Smooth muscle cell (in vitro differentiated cells): Measurements from ENCODE around the gene OR2V2. TPM values are rescaled to one million over a fixed set of nuclear protein-coding genes. Genes with fewer than 3 reads are reported as not detected.
"Not testable (repeated sequence)": the region's sequence is repeated elsewhere in the genome, so short reads cannot be mapped to it uniquely, and the experiment has no call there.

ENCODE experiments used
- DNase-seq: peaks from one replicate; lab custom pipeline; 2025; ENCODE audit not compliant: unreplicated experiment; lab: John Stamatoyannopoulos, UW
- H2AFZ ChIP-seq: fragments of 200-600 bp; sonication (generic); 2 replicates; pipeline ENCODE4 v1.6.0; 2016; ENCODE audit warnings: antibody characterized with exemption, low read depth, mild to moderate bottlenecking
- H3F3A ChIP-seq: fragments of 200-600 bp; sonication (generic); 2 replicates; pipeline ENCODE4 v1.6.0; 2017; ENCODE audit warnings: antibody characterized with exemption, low read depth
- H3K27ac ChIP-seq: fragments of 200-600 bp; sonication (generic); 2 replicates; pipeline ENCODE4 v1.5.1; 2016; ENCODE audit warnings: low read depth, mild to moderate bottlenecking
- H3K27me3 ChIP-seq: fragments of 200-600 bp; sonication (generic); 2 replicates; pipeline ENCODE4 v1.6.1; 2016; ENCODE audit warnings: low read depth, mild to moderate bottlenecking
- H3K36me3 ChIP-seq: fragments of 200-600 bp; sonication (generic); 2 replicates; pipeline ENCODE4 v1.5.1; 2016; ENCODE audit warnings: low read depth
- H3K4me1 ChIP-seq: fragments of 200-600 bp; sonication (generic); 2 replicates; pipeline ENCODE4 v1.5.1; 2016; ENCODE audit warnings: low read depth
- H3K4me2 ChIP-seq: fragments of 200-600 bp; sonication (generic); 2 replicates; pipeline ENCODE4 v1.6.0; 2016; ENCODE audit warnings: mild to moderate bottlenecking
- H3K4me3 ChIP-seq: fragments of 200-600 bp; sonication (generic); 2 replicates; pipeline ENCODE4 v1.5.1; 2016; ENCODE audit warnings: mild to moderate bottlenecking
- H3K79me2 ChIP-seq: fragments of 200-600 bp; sonication (generic); 2 replicates; pipeline ENCODE4 v1.6.0; 2016; ENCODE audit warnings: low read depth, mild to moderate bottlenecking
- H3K9ac ChIP-seq: fragments of 200-600 bp; sonication (generic); 2 replicates; pipeline ENCODE4 v1.6.0; 2016; ENCODE audit warnings: low read depth
- H3K9me3 ChIP-seq: fragments of 200-600 bp; sonication (generic); replicated peaks from 2 replicates; pipeline ENCODE4 v1.5.1; 2016; ENCODE audit warnings: low read depth
- H4K20me1 ChIP-seq: fragments of 200-600 bp; sonication (generic); 2 replicates; pipeline ENCODE4 v1.6.0; 2016; ENCODE audit warnings: low read depth
- CTCF ChIP-seq: fragments of 200-600 bp; sonication (generic); IDR thresholded peaks from 2 replicates; pipeline ENCODE4 v1.5.1; 2017; ENCODE audit warnings: borderline replicate concordance, mild to moderate bottlenecking, antibody characterized with exemption; ENCODE audit not compliant: insufficient read depth, poor library complexity, severe bottlenecking
- WGBS: methylation state at CpG from one replicate; pipeline ENCODE4 v1.1.7; 2016; ENCODE audit warnings: low lambda C conversion rate; 5-methylcytosine and 5-hydroxymethylcytosine counted together
- polyA plus RNA-seq: library from polyadenylated mRNA; unstranded; fragments of >200 nt; fragmentation: Nextera tagmentation; extraction: Ambion mirVana; gene quantifications from 2 replicates; pipeline ENCODE4 v1.2.1, GENCODE V29; 2016
- total RNA-seq: library from RNA; depleted of rRNA; stranded (reverse); fragments of >200 nt; gene quantifications from 2 replicates; pipeline ENCODE4 v1.2.3, GENCODE V29; 2014

The OR2V2 gene
- total and polyA plus RNA-seq, 2 experiments from 2014 or later = not detected

GRCh38 chr5:181109489-181110013, 37.8 kb upstream of the OR2V2 start:
- no peaks in the 10 kb centered on the region for H3F3A ChIP-seq
- H3K27ac ChIP-seq = no peak overlapping the region
- no peak for TF ChIP-seq CTCF
- no peak for DNase-seq
- no peaks in the 10 kb centered on the region for H3K9me3 ChIP-seq
- no peak overlapping the region for H2AFZ ChIP-seq
- H3K27me3 ChIP-seq = peaks cover 67% of the 10 kb centered on the region
- H3K4me2 ChIP-seq = no peak overlapping the region
- H3K4me3 ChIP-seq = no peak overlapping the region
- no peaks in the 10 kb centered on the region for H3K36me3 ChIP-seq
- no peak overlapping the region for H3K9ac ChIP-seq
- WGBS = 78% methylated on average over 9 of the region's 11 CpGs
- H3K4me1 ChIP-seq = no peaks in the 10 kb centered on the region
- H3K79me2 ChIP-seq = no peaks in the 10 kb centered on the region
- H4K20me1 ChIP-seq = no peaks in the 10 kb centered on the region

- WGBS = 91% methylated on average over 5 of the region's 5 CpGs
Measured at GRCh38 chr5:181111010-181111409, 36.4 kb upstream of the OR2V2 start.

GRCh38 chr5:181112476-181112875, 34.9 kb upstream of the OR2V2 start:
- H3K9me3 ChIP-seq = no peaks in the 10 kb centered on the region
- H3K9ac ChIP-seq = no peak overlapping the region
- H3F3A ChIP-seq = no peaks in the 10 kb centered on the region
- 88% methylated on average over 5 of the region's 5 CpGs for WGBS
- no peaks in the 10 kb centered on the region for H3K79me2 ChIP-seq
- no peak overlapping the region for H3K4me3 ChIP-seq
- TF ChIP-seq CTCF = no peak
- no peak overlapping the region for H3K4me2 ChIP-seq
- peaks cover 5% of the 10 kb centered on the region for H3K4me1 ChIP-seq
- H3K27ac ChIP-seq = no peak overlapping the region
- H2AFZ ChIP-seq = no peak overlapping the region
- H4K20me1 ChIP-seq = no peaks in the 10 kb centered on the region
- no peaks in the 10 kb centered on the region for H3K36me3 ChIP-seq
- DNase-seq = no peak
- peaks cover 72% of the 10 kb centered on the region for H3K27me3 ChIP-seq

More at GRCh38 chr5:181111010-181111409, 36.4 kb upstream of the OR2V2 start:
- H3K27ac ChIP-seq = no peak overlapping the region
- H3K36me3 ChIP-seq = no peaks in the 10 kb centered on the region
- no peaks in the 10 kb centered on the region for H3K79me2 ChIP-seq
- H3K4me2 ChIP-seq = no peak overlapping the region
- peaks cover 70% of the 10 kb centered on the region for H3K27me3 ChIP-seq
- no peak overlapping the region for H3K4me3 ChIP-seq
- no peaks in the 10 kb centered on the region for H3K9me3 ChIP-seq
- H4K20me1 ChIP-seq = no peaks in the 10 kb centered on the region
- no peak overlapping the region for H2AFZ ChIP-seq
- no peak for TF ChIP-seq CTCF
- H3F3A ChIP-seq = no peaks in the 10 kb centered on the region
- DNase-seq = no peak
- H3K9ac ChIP-seq = no peak overlapping the region
- peaks cover 5% of the 10 kb centered on the region for H3K4me1 ChIP-seq

GRCh38 chr5:181113572-181113971, 33.8 kb upstream of the OR2V2 start:
- WGBS = 89% methylated on average over 11 of the region's 13 CpGs
- not testable (repeated sequence) for H3K4me1 ChIP-seq, H3K36me3 ChIP-seq, H3F3A ChIP-seq, H3K9ac ChIP-seq, H4K20me1 ChIP-seq, H2AFZ ChIP-seq, H3K9me3 ChIP-seq, H3K27ac ChIP-seq, DNase-seq, H3K79me2 ChIP-seq, H3K4me2 ChIP-seq, H3K4me3 ChIP-seq
- H3K27me3 ChIP-seq = peaks cover 71% of the 10 kb centered on the region
